HG02798 (cell line): ENCODE results near the gene C2orf15.
"Not testable (repeated sequence)": the region's sequence is repeated elsewhere in the genome, so short reads cannot be mapped to it uniquely, and the experiment has no call there.

Source experiments
- ATAC-seq: cut with Tn5 transposase; IDR thresholded peaks from one replicate; pipeline ENCODE4 v1.9.1; 2021; ENCODE audit warnings: mild to moderate bottlenecking; ENCODE audit not compliant: unreplicated experiment, poor library complexity

The C2orf15 gene, protein sequence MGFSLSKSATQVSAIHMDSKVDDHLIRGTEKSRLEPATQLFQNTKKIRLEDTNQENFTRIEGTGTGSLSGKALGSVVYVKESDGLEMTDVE

DNA sequence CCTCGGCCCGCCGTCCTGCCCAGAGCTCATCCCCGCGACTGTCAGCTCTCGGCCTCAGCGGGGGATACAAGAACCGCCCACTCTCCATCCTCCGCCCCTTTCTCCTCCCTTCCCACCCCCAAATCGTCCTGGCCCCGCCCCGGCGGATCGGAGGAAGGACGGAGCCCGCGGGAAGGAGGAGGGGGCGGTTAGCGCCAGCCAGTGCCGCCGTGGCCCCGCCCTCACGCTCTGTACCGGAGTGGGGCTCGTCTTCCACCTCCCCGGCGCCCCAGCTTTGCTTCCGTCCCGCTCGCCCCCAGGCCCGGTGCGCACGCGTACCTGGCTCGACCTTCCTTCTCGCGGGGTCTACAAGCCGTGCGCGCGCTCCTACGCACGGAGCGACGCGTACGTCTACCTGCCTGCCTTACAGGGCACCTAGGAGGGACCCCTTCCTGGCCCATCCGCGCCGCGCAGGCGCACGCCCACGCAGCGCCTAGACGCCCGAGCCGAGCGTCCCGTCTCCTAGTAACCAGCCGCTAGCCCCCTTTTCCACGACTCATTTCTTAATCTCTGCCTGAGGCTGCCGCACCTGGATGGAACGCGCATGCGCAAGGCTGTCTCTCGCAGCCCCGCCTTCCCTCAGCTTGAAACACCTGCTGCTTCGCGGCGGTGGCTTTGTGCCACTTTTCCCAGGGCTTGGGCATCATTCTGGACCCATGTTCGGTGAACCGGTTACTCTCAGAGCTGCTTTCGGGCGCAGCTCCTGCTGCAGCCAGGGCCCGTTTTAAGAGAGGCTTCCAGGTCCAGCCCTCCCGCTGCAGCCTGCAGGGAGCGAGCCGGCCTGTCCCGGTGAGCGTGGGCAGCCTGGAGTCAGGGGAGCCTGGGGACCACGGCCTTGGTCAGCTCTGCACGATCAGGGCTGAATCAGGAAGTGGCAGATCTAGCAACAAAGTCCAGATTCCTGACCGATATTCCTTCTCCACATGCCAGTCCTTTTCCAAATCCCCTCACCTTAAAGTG lies at the start of gene C2orf15:
Gene C2orf15, plus strand, starts transcription at position 598 of the 999 bp plus-strand sequence. CDS start 8,852 bp downstream, outside the sequence.
- ATAC-seq, result peak; percentile 93

DNA sequence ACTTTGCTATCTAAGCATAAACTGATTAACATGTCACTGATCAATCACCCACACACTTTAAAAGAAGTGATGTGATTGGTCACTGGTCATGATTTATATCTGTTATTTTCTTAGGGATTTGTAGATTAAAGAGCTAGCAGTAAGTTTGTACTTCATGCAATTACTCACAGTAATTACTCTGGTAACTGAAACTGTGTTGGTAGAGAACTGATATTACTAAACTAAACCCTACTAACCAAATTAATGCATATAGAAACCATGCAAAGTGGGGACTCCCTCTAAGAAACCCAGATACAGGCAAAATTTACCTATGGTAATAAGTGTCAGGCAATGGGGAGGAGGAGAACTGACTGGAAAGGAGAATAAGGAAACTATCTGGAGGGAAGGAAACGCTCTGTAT lies 44.8 kb upstream of the C2orf15 start:
- no peak for ATAC-seq

DNA sequence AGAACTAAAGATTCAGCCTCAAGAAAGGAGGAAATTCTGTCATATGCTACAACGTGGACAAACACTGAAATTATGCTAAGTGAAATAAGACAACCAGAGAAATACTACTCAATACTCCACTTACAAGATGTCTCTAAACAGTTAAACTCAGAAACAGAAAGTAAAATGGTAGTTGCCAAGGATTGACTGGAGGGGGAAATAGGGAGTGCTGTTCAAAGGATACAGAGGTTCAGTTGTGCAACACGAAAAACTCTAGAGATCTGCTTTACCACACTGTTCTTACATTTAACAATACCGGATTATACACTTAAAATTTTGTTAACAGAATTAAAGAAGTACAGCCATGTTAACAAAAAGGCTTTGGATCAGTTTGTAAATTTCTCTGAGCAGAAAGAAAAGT lies 39.8 kb upstream of the C2orf15 start:
- ATAC-seq, result no peak

DNA sequence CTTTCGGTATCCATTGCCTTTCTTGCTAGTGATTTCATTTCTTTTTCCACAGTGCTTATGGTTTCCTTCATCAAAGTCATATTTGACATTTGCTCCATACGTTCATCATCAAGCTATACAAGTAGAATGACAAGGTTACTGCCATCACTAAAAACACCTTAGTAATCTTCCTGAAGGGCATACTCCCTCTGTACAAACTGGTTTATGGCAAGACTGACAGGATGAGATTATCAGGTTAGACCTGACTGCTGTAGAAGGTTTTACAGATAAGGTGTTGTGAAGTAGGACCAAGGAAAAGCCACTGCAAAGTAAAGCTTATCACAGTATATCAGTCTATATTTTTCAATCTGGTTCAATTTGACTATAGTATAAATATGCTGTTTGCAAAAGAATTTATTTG lies 37.5 kb upstream of the C2orf15 start:
- ATAC-seq, result no peak

DNA sequence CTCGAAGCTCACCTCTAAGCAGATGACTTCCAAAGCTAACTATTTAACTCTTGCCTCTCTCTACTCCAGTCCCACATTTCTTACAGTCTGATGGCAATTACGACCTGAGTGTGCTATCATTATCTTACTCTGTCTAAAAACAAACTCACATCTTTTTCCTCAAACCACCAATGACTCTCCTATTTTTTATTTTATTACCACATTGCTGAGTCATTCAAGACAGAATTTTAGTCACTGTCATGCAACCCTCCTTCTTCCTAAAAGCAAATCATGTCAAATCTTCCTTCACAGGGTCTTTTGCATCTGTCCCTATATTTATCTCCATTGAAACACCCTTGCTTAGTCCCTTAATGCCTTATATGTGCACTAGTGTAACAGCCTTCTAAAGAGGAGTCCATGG lies 34.6 kb upstream of the C2orf15 start:
- ATAC-seq, result no peak

DNA sequence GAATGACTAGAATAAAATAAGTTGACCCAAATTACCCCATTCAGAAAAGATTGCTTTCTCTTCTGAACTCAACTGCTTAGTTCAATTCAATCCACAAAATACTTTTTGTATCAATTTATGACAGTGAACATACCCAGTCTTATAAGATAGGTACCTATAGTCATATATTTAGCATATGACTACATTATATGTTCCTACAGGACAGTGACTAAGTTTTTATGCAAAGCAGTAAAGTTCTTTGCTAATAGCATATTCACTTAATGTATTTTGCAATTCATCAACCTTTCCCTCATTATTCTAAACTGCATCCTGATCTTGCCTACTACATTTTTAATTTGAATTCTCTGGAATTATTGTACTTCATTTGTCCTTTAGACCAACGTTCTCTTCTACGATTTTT lies 30.3 kb upstream of the C2orf15 start:
- no peak for ATAC-seq

DNA sequence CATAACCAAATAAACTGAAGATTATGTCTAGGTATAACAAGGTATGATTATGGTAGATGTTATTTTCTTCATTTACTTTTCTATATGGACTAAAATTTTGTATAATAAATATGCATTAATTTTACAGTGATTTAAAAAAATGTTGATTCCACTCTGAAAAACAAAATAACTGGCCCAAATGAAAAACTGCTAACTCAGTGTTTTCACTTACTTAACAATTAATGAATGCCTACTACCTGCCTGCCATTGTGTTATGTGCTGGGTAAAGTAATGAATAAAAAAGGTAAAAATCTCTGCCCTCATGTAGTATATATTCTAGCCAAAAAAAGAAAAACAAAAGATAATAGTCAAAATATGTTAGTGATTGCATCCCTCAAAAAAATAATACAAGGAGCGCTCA lies 29.6 kb upstream of the C2orf15 start:
- ATAC-seq, result no peak

DNA sequence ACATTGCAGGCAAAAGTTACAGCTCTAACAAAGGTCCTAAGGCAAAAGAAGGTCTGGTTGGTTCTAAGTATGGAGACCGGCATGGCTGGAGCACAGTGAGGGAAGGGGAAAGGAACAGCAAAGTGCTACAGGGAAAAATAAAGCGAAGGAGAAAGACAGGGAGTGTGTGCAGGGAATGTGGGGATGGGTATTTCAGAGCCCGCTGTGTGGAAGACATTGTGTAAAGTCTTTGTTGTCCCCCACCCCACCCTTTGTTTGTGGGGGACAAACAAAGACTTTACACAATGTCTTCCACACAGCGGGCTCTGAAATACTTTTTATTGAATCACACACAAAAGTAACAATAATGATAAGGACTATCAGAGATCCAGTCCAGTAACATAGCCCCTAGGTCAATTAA lies 28.9 kb upstream of the C2orf15 start:
- no peak for ATAC-seq

DNA sequence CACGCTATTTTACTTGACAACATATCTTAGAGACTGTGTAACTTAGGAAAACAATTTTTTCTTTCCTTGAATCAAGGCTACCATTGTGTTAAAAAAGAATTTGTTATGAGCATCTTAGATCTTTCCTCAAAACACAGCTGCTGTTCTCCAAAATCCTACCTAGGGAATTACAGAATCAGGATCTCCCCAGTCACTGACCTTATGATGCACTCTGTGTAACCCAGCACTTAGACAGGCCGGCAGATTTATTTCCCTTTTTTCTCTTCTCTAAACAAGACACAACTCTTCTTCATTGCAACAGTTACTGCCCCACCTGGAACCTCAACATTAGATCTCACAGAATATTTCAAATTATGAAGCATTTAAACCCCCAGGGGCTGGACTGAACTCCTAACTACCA lies 13.5 kb upstream of the C2orf15 start:
- no peak for ATAC-seq

DNA sequence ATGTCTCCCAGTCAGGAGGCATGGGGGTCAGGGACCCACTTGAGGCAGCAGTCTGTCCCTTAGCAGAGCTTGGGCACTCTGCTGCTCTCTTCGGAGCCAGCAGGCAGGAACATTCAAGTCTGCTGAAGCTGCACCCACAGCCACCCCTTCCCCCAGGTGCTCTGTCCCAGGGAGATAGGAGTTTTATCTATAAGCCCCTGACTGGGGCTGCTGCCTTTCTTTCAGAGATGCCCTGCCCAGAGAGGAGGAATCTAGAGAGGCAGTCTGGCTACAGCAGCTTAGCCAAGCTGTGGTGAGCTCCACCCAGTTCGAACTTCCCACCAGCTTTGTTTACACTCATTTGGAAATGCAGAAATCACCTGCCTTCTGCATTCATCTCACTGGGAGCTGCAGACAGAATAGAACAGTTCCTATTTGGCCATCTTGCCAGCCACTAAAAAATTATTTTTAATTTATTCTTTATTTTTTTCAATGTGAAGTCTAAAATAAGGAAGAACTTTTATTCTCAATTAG lies 6.4 kb upstream of the C2orf15 start:
- ATAC-seq, result not testable (repeated sequence)

DNA sequence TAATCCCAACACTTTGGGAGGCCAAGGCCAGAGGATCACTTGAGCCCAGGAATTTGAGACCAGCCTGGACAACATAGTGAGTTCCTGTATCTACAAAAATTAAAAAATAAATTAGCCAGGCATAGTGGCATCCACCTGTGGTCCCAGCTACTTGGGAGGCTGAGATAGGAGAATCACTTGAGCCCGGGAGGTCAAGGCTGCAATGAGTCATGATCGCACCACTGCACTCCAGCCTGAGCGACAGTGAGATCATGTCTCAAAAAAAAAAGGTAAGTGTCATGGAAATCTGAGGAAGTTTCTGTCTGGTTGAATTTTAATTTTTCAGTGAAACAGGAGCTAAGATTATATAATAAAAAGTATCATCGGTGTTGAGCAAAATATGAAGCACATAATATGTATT lies 2.5 kb upstream of the C2orf15 start:
- no peak for ATAC-seq

DNA sequence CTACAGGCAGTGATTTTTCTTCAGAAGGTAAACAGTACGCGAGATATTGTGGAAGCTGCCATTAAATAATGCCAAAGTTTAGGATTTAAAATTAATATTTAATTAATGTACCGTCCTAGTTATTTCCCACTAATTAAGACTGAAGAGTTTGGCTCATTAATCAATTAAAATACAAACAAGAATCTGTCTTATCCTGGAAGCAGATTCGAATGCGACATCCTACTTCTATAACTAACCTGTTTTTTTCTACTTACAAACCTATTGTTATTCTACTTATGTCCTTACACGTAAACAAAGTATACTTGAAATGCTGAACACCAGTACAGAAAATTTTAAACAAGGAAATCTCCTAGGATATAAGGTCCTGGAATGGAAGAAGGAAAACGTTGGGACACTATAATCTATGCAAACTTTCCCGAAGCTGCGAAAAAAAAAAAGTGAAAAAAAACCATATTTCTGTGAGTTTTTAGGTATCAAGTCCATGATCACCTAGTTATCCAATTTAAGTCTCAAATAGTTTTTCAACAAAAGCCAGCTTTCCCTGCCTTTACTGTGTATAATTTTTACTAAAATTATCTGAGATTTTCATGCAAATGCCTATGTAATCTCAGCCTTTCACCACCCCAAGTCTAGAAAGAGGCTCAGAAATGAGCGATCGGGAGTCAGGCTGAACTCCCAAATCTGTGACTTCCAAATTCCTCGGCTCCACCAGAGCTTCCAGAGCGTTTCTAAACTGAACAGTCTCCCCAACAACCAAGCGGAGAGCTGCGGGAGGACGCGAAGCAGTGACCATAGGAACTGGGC lies 1.2 kb upstream of the C2orf15 start:
- ATAC-seq, result no peak

DNA sequence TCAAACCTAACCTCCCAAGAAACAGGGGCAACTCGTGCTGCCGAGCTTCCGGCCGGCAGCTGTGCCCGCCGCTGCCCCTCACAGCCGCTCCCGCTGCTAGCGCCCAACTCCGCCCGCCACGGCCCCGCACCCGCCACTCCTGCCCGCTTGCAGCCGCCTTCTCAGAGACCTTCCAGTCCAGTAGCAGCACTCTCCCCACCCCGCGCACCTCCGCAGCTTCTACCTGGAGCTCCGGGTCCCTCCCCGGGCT lies 722 bp upstream of the C2orf15 start:
- ATAC-seq, result peak; percentile 32

DNA sequence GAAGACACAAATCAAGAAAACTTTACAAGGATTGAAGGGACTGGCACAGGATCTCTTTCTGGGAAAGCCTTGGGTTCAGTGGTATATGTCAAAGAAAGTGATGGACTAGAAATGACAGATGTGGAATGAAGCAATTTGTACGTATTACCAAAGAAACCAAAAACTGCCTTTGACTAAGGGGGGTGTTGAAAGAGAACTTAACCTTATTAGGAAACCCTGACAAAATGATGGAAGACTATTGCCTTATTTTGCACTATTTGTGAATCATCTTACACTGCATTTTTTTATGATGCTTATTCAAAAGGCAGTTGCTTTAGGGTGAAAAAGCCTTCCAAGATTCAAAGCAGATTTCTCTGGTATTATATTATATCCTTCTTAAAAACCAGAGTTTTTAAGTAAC lies 9.2 kb downstream of the C2orf15 start:
- ATAC-seq, result no peak

DNA sequence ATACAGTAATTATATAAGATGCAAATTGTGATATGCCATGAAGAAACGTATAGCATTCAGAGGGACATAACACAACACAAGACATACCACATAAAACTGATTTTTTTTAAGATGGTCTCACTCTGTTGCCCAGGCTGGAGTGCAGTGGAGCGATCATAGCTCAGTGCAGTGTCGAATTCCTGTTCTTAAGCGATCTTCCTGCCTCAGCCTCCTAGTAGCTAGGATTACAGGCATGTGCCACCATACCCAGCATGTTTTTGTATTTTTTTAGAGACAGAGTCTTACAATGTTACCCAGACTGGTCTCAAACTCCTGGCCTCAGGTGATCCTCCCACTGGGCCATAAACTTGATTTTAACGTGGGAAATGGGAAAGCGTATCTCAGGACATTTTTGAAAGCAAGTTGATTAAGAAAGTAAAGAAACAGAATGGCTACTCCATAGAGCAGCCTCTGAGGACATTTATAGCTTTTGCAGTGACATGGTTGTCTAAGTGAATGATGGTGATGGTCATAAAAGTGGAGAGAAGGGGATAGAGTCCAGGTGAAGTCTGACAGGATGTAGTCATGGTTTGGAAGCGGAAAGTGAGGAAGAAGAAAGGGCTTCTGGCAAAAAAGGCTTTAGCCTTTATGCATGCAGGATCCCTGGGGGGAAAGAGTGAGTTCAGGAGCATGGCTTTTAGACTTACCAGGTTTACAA lies 10.8 kb downstream of the C2orf15 start:
- no peak for ATAC-seq

DNA sequence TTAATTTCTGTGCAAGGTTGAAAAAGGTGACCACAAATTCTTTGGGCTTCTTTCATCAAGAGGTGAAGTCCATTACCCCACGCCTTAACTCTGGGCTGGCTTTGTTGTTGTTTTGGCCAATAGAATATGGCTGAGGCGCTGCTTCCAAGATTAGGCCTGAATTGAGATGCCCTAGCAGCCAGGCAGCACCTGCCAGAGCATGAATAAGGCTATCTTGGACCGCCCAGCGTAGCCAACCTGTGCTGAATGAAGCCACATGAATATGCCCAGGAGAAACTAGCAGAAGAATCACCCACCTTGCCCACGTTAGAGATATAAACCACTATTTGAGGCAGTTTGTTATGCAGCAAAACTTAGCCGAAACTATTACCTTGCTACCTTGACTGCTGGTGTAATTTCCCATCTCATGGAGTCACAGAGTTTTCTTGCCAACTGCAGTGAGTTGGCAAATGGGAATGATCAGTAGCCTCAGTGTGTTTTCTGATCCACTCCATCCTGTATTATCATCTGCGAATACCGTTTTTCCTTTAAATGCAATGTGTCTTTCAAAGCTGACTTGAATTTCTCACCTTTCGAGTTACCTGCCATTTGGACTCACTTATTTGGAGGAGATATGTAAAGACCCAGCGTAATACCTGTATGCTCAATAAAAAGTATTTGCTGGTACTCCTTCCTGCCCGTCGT lies 12.6 kb downstream of the C2orf15 start:
- no peak for ATAC-seq

DNA sequence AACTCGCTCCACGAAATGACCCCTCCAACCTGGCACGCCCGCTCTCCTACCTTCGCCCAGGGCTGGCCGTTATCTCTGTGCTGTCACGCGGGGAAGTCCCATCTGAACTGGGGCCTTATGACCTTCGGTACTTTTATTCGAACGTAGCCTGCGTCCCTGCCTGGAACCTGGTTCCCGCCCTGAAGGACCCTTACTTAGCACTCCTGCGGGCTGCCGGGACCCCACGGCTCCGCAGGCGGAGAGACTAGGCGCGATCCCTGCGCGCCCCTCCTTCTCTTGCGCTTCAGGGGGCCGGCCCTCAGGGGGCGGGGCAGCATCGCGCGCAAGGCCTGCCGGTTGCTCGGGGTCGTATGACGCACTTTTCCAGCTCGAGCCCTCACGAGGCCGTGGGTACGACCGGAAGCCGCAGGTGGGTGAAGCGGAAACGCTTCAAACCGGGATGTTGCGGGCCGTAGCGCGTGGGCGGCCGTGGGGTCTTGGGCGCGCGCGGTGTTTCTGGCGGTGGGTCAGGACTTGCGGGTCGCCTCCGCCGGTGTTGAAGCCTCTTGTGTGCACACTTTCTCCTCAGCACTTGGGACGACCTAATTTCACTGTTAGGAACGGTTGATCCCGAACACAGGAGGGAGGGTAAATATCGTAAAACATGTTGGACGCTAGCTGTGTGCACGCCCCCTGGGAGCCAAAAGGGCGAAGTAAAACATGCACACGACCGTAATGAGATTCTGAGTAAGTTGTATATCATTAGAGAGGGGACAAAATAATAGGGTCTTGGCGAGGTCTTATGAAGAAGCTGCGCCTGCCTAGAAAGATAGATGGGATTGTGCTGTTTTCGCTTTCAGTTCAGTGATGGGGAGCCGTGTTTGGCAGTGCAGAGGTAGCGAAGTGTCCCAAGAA lies 13.4 kb downstream of the C2orf15 start, which contains the start of the genes LIPT1 and TSGA10:
Gene LIPT1, plus strand, starts transcription at position 325 of the 894 bp plus-strand sequence. CDS start 6,991 bp downstream, outside the sequence.
Gene TSGA10, minus strand, starts transcription at position 300 of the 894 bp plus-strand sequence. CDS start 45,503 bp downstream, outside the sequence.
- ATAC-seq, result peak; percentile 99

DNA sequence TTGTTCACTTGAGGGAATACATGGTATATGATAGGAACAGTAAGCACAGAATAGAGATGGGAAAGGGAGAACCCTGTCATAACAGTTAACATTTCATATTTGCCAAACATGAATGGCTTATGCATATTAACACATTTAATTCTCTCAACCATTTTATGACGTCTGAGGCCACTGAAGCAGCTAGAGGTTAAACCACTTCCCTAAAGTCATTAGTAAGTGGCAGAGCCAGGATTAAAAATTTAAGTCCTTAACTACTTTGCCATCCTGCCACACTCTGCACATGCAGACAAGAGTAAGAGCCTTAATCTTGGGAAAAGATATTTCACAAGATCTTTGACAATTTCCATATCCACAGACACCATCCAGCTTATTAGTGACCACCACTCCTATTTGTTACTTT lies 15.4 kb downstream of the C2orf15 start:
- no peak for ATAC-seq

DNA sequence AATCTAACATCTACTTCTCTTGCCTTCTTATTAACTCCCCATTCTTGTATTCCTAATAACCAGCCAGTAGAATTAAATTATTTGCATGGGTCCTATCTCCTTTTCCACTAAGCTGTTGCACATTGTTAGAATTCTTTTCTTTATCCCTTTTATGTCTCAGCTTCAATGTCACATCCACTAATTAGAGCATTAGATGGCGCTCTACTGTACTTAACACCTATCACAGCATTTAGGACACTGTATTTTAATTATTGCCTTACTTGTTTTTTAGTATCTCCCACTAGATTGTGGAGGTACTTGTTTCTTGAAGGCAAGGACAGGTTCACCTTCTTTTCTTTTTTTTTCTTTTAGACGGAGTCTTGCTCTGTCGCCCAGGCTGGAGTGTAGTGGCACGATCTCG lies 17.1 kb downstream of the C2orf15 start:
- ATAC-seq, result no peak
